Caco-2 (cell line): ENCODE results near the gene FDXR. TPM values are rescaled to one million over a fixed set of nuclear protein-coding genes. Genes with fewer than 3 reads are reported as not detected.

Source experiments
- BruUV-seq: library from RNA; stranded (reverse); fragments of 400-500 nt; replicated peaks from 2 replicates; lab custom pipeline; 2021; lab: Mats Ljungman, UMichigan
- CTCF ChIA-PET: fragments of 300-600 bp; sonication (Branson Sonifier 250); formaldehyde crosslinking; loops from one replicate; lab custom pipeline; 2022; ENCODE audit warnings: antibody characterized with exemption; lab: Charles Lee
- POLR2A ChIA-PET: fragments of 300-600 bp; sonication (Branson Sonifier 250); formaldehyde crosslinking; loops from one replicate; lab custom pipeline; 2022; ENCODE audit warnings: antibody characterized with exemption; lab: Charles Lee
- DNase-seq, 2 experiments: peaks; one replicate each; pipeline versions ENCODE4 v3.0.0 to v3.0.0-alpha.2; 2020 to 2022
- H3K27me3 ChIP-seq: replicated peaks from 2 replicates; pipeline ENCODE4 v1.6.0; 2011; ENCODE audit warnings: low read length; ENCODE audit not compliant: control insufficient read depth, insufficient read depth
- H3K36me3 ChIP-seq: 2 replicates; pipeline ENCODE4 v1.5.1; 2011; ENCODE audit warnings: low read length; ENCODE audit not compliant: control insufficient read depth, insufficient read depth
- H3K4me1 ChIP-seq: fragments of 250-450 bp; sonication (Bioruptor Pico); 2 replicates; pipeline ENCODE4 v1.5.1; 2020; ENCODE audit warnings: mild to moderate bottlenecking
- H3K4me3 ChIP-seq: 2 replicates; pipeline ENCODE4 v1.5.1; 2011; ENCODE audit warnings: low read depth, mild to moderate bottlenecking, control low read depth, low read length
- H3K9me3 ChIP-seq: fragments of 250-450 bp; sonication (Bioruptor Pico); 2 replicates; pipeline ENCODE4 v1.5.1; 2020; ENCODE audit warnings: mild to moderate bottlenecking, moderate library complexity
- H3K27ac Mint-ChIP-seq: one replicate; pipeline ENCODE4 v1.8.0; 2022; ENCODE audit warnings: mixed read lengths; ENCODE audit not compliant: unreplicated experiment
- H3K27me3 Mint-ChIP-seq: one replicate; pipeline ENCODE4 v1.8.0; 2022; ENCODE audit warnings: mixed read lengths; ENCODE audit not compliant: insufficient read depth, unreplicated experiment
- H3K36me3 Mint-ChIP-seq: one replicate; pipeline ENCODE4 v1.8.0; 2022; ENCODE audit warnings: mild to moderate bottlenecking, mixed read lengths; ENCODE audit not compliant: insufficient read depth, unreplicated experiment
- H3K4me1 Mint-ChIP-seq: one replicate; pipeline ENCODE4 v1.8.0; 2022; ENCODE audit warnings: low read depth, mixed read lengths; ENCODE audit not compliant: unreplicated experiment
- H3K4me3 Mint-ChIP-seq: one replicate; pipeline ENCODE4 v1.8.0; 2022; ENCODE audit warnings: mild to moderate bottlenecking, moderate library complexity, mixed read lengths; ENCODE audit not compliant: unreplicated experiment
- H3K9me3 Mint-ChIP-seq: one replicate; pipeline ENCODE4 v1.8.0; 2022; ENCODE audit warnings: mixed read lengths; ENCODE audit not compliant: unreplicated experiment
- intact Hi-C: fragments of 100-400 bp; cut with micrococcal nuclease; formaldehyde crosslinking; loops from one replicate; pipeline ENCODE4 v1.10.0; 2022; ENCODE audit not compliant: unreplicated experiment
- total RNA-seq: library from RNA; stranded (reverse); gene quantifications from 2 replicates; pipeline ENCODE4 v1.2.3, GENCODE V29; 2022
- TF ChIP-seq, protein P1 (sequence below), 2 experiments: fragments of 200-600 bp in 1 of 2; IDR thresholded peaks; 1 replicate in 1 of 2; 2 replicates in 1 of 2; pipeline versions ENCODE4 v1.5.1 to v1.8.0; 2011 to 2022; ENCODE audit warnings: antibody characterized with exemption in 1 of 2, control low read depth in 1 of 2, inconsistent platforms in 1 of 2, low read depth in 1 of 2, low read length in 1 of 2, mild to moderate bottlenecking in 1 of 2, moderate library complexity in 1 of 2; ENCODE audit not compliant: insufficient read depth in 1 of 2, severe bottlenecking in 1 of 2, unreplicated experiment in 1 of 2

FDXR gene
- total RNA-seq, 1 experiment from 2014 or later = 19.0 TPM

GRCh38 chr17:74852237-74853047 lies 20.4 kb downstream of the FDXR start:
- TF ChIP-seq, protein P1, sequence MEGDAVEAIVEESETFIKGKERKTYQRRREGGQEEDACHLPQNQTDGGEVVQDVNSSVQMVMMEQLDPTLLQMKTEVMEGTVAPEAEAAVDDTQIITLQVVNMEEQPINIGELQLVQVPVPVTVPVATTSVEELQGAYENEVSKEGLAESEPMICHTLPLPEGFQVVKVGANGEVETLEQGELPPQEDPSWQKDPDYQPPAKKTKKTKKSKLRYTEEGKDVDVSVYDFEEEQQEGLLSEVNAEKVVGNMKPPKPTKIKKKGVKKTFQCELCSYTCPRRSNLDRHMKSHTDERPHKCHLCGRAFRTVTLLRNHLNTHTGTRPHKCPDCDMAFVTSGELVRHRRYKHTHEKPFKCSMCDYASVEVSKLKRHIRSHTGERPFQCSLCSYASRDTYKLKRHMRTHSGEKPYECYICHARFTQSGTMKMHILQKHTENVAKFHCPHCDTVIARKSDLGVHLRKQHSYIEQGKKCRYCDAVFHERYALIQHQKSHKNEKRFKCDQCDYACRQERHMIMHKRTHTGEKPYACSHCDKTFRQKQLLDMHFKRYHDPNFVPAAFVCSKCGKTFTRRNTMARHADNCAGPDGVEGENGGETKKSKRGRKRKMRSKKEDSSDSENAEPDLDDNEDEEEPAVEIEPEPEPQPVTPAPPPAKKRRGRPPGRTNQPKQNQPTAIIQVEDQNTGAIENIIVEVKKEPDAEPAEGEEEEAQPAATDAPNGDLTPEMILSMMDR (IDR thresholded peaks at IDR 0.05; ENCODE audit: insufficient read depth in 1 of 2, low read depth in 1 of 2, low read length in 1 of 2, severe bottlenecking in 1 of 2, unreplicated experiment in 1 of 2) = no peak
- Mint-ChIP-seq H3K9me3 (no peaks in the 10 kb centered on the region), H3K4me1 (peaks cover 7% of the 10 kb centered on the region), H3K4me3 (peak overlapping the region; percentile 82), H3K27me3 (peaks cover 16% of the 10 kb centered on the region), H3K36me3 (peaks cover 5% of the 10 kb centered on the region), H3K27ac (peak overlapping the region; percentile 63)
- no peaks in the 10 kb centered on the region for H3K36me3 ChIP-seq
- H3K9me3 ChIP-seq = no peaks in the 10 kb centered on the region
- intact Hi-C loops = loop anchor here (1.0 to 10.0 kb wide), 2 partner anchors 21 to 198 kb away; no protein-coding TSS in a partner anchor
- H3K4me3 ChIP-seq = peak overlapping the region; percentile 62
- peaks cover 8% of the 10 kb centered on the region for H3K4me1 ChIP-seq
- POLR2A ChIA-PET = interaction anchor here (0.6 to 2.2 kb wide), 11 partner anchors 9 to 1550 kb away, joined by 3 to 58 read pairs (median 3); partner anchors contain the start of genes CDR2L and FDXR
- CTCF ChIA-PET = interaction anchor here (0.6 to 4.1 kb wide), 13 partner anchors 9 to 653 kb away, joined by 3 to 43 read pairs (median 6); partner anchors contain the start of genes FDXR and RAB37
- H3K27me3 ChIP-seq = 0 out of 2 replicates have a peak, but pooled peaks cover 2% of the 10 kb centered on the region
- DNase-seq = peak; percentile 93 to 94
- no TSS peak for BruUV-seq

DNA sequence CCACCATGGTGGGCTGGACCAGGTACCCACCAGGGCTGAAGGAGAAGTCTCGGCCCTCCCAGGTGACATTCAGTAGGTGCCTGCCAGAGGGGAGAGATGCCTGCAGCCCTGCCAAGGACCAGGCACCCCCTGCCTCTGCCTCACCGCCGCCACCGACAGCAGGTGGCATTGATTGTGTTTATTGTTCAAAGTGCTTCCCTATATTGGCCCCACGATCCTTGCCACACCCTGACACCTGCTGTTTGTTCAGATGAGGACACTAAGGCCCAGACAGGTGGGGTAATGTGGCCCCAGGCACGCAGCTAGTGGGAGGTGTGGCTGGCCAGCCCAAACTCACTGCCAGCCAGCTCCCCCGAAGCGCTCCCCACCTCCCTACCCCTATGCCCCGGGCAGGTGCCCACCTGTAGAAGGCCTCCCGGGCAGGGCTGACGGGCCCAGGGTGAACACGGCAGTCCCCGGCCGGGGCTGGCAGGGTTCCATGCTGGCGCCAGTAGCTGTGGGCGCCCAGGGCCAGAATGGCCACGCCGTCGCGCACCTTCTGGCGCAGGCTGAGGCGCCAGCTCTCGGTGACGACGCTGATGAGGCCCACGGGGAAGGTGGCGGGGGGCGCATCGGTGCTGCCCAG lies 21.1 kb downstream of the FDXR start:
- peaks cover 10% of the 10 kb centered on the region for H3K27me3 Mint-ChIP-seq
- no peak for DNase-seq
- CTCF ChIA-PET = interaction anchor here (0.6 to 4.1 kb wide), 14 partner anchors 8 to 652 kb away, joined by 3 to 43 read pairs (median 6); partner anchors contain the start of genes FDXR, GRIN2C and RAB37
- TF ChIP-seq, protein P1 (IDR thresholded peaks at IDR 0.05; ENCODE audit: insufficient read depth in 1 of 2, low read depth in 1 of 2, low read length in 1 of 2, severe bottlenecking in 1 of 2, unreplicated experiment in 1 of 2) = no peak
- 0 out of 2 replicates have a peak, but pooled peaks cover 2% of the 10 kb centered on the region for H3K27me3 ChIP-seq
- no peaks in the 10 kb centered on the region for H3K36me3 ChIP-seq
- no peaks in the 10 kb centered on the region for H3K9me3 ChIP-seq
- POLR2A ChIA-PET = interaction anchor here (0.6 to 2.2 kb wide), 7 partner anchors 9 to 1549 kb away, joined by 3 to 58 read pairs (median 10); partner anchors contain the start of gene FDXR
- H3K4me3 ChIP-seq = peak overlapping the region; percentile 62
- H3K9me3 Mint-ChIP-seq = no peaks in the 10 kb centered on the region
- peak overlapping the region; percentile 82 for H3K4me3 Mint-ChIP-seq
- no TSS peak for BruUV-seq
- H3K27ac Mint-ChIP-seq = no peak overlapping the region
- H3K4me1 Mint-ChIP-seq = peaks cover 7% of the 10 kb centered on the region
- H3K4me1 ChIP-seq = peaks cover 8% of the 10 kb centered on the region
- peaks cover 5% of the 10 kb centered on the region for H3K36me3 Mint-ChIP-seq
- intact Hi-C loops = loop anchor here (1.0 to 10.0 kb wide), 2 partner anchors 22 to 197 kb away; no protein-coding TSS in a partner anchor

- intact Hi-C loops = loop anchor here (10.0 kb wide), 1 partner anchor 196 kb away; no protein-coding TSS in a partner anchor
- H3K9me3 Mint-ChIP-seq = no peaks in the 10 kb centered on the region
- CTCF ChIA-PET = interaction anchor here (1.5 to 4.1 kb wide), 2 partner anchors 9 to 11 kb away, joined by 5 to 43 read pairs; partner anchors contain the start of gene GRIN2C
- H3K4me3 Mint-ChIP-seq = peak overlapping the region; percentile 82
- Histone ChIP-seq H3K9me3 (no peaks in the 10 kb centered on the region), H3K4me3 (no peak overlapping the region), H3K27me3 (no peaks in the 10 kb centered on the region), H3K36me3 (no peaks in the 10 kb centered on the region), H3K4me1 (peaks cover 8% of the 10 kb centered on the region)
- peaks cover 7% of the 10 kb centered on the region for H3K4me1 Mint-ChIP-seq
- BruUV-seq = no TSS peak
- no peak for DNase-seq
- TF ChIP-seq, protein P1 (IDR thresholded peaks at IDR 0.05; ENCODE audit: insufficient read depth in 1 of 2, low read depth in 1 of 2, low read length in 1 of 2, severe bottlenecking in 1 of 2, unreplicated experiment in 1 of 2) = no peak
- peaks cover 3% of the 10 kb centered on the region for H3K27me3 Mint-ChIP-seq
- peaks cover 5% of the 10 kb centered on the region for H3K36me3 Mint-ChIP-seq
- no peak overlapping the region for H3K27ac Mint-ChIP-seq
- POLR2A ChIA-PET = no interaction called here
These were observed 21.9 kb downstream of the FDXR start for GRCh38 chr17:74850914-74851313.
